ENCODE measurements around the gene NUP160. TPM values are rescaled to one million over a fixed set of nuclear protein-coding genes. Genes with fewer than 3 reads are reported as not detected.

The NUP160 gene
- polyA plus RNA-seq, 1 donor from 2014 or later: 45.5 TPM

GRCh38 chr11:47850337-47850736 lies 2.2 kb upstream of the NUP160 start:
- no peaks in the 10 kb centered on the region for H3F3A ChIP-seq (ENCODE audit: insufficient read depth, low read length, poor library complexity, severe bottlenecking)
- H3K79me2 ChIP-seq (replicated peaks; ENCODE audit: insufficient read depth, low read length): peaks cover 27% of the 10 kb centered on the region
- H3K36me3 ChIP-seq (ENCODE audit: insufficient read depth, low read length): no peaks in the 10 kb centered on the region
- no peak overlapping the region for H3K27ac ChIP-seq (ENCODE audit: low read length)
- no peak overlapping the region for H2AFZ ChIP-seq (ENCODE audit: low read depth, low read length)
- no peaks in the 10 kb centered on the region for H3K9me2 ChIP-seq (ENCODE audit: insufficient read depth, low read length)
- H3K4me2 ChIP-seq (ENCODE audit: low read length): no peak overlapping the region
- H3K4me3 ChIP-seq (ENCODE audit: low read length): no peak overlapping the region
- H3K9me3 ChIP-seq (ENCODE audit: low read length): no peaks in the 10 kb centered on the region
- no peaks in the 10 kb centered on the region for H4K20me1 ChIP-seq (ENCODE audit: insufficient read depth)
- no peak overlapping the region for H3K9ac ChIP-seq (ENCODE audit: low read length)
- no peaks in the 10 kb centered on the region for H3K27me3 ChIP-seq (ENCODE audit: insufficient read depth, low read depth, low read length)
- TF ChIP-seq REST (IDR thresholded peaks at IDR 0.05; ENCODE audit: borderline replicate concordance): no peak
- TF ChIP-seq EP300 (conservative IDR thresholded peaks at IDR 0.05; ENCODE audit: poor library complexity, severe bottlenecking): no peak
- no peak for TF ChIP-seq TAF1 (IDR thresholded peaks at IDR 0.05; ENCODE audit: low read depth)
- TF ChIP-seq EZH2 (IDR thresholded peaks at IDR 0.05; ENCODE audit: borderline replicate concordance, insufficient read depth, low read length, poor library complexity, severe bottlenecking): no peak
- no peak for TF ChIP-seq MXI1 (conservative IDR thresholded peaks at IDR 0.05; ENCODE audit: poor library complexity, severe bottlenecking)
- TF ChIP-seq SMC3 (conservative IDR thresholded peaks at IDR 0.05; ENCODE audit: poor library complexity): no peak
- TF ChIP-seq CTCF (IDR thresholded peaks at IDR 0.05; ENCODE audit: poor library complexity, severe bottlenecking): no peak
- TF ChIP-seq POLR2AphosphoS5 (IDR thresholded peaks at IDR 0.05): no peak
- TF ChIP-seq RAD21 (conservative IDR thresholded peaks at IDR 0.05): no peak

- H3K9me3 ChIP-seq (ENCODE audit: low read length): no peaks in the 10 kb centered on the region
- peak overlapping the region; percentile 98 for H2AFZ ChIP-seq (ENCODE audit: low read depth, low read length)
- no peaks in the 10 kb centered on the region for H3K36me3 ChIP-seq (ENCODE audit: insufficient read depth, low read length)
- H3K27me3 ChIP-seq (ENCODE audit: insufficient read depth, low read depth, low read length): no peaks in the 10 kb centered on the region
- TF ChIP-seq CTCF (IDR thresholded peaks at IDR 0.05; ENCODE audit: poor library complexity, severe bottlenecking): no peak
- TF ChIP-seq TAF1 (IDR thresholded peaks at IDR 0.05; ENCODE audit: low read depth): no peak
- no peak for TF ChIP-seq RAD21 (conservative IDR thresholded peaks at IDR 0.05)
- TF ChIP-seq EZH2 (IDR thresholded peaks at IDR 0.05; ENCODE audit: borderline replicate concordance, insufficient read depth, low read length, poor library complexity, severe bottlenecking): no peak
- TF ChIP-seq EP300 (conservative IDR thresholded peaks at IDR 0.05; ENCODE audit: poor library complexity, severe bottlenecking): no peak
- no peak for TF ChIP-seq SMC3 (conservative IDR thresholded peaks at IDR 0.05; ENCODE audit: poor library complexity)
- TF ChIP-seq REST (IDR thresholded peaks at IDR 0.05; ENCODE audit: borderline replicate concordance): no peak
- no peak for TF ChIP-seq POLR2AphosphoS5 (IDR thresholded peaks at IDR 0.05)
- no peak for TF ChIP-seq MXI1 (conservative IDR thresholded peaks at IDR 0.05; ENCODE audit: poor library complexity, severe bottlenecking)
- H3K9me2 ChIP-seq (ENCODE audit: insufficient read depth, low read length): no peaks in the 10 kb centered on the region
- H3F3A ChIP-seq (ENCODE audit: insufficient read depth, low read length, poor library complexity, severe bottlenecking): no peaks in the 10 kb centered on the region
- peak overlapping the region; percentile 98 for H3K9ac ChIP-seq (ENCODE audit: low read length)
- H3K27ac ChIP-seq (ENCODE audit: low read length): peak overlapping the region; percentile 99
- peak overlapping the region; percentile 66 for H3K4me2 ChIP-seq (ENCODE audit: low read length)
- peaks cover 31% of the 10 kb centered on the region for H3K79me2 ChIP-seq (replicated peaks; ENCODE audit: insufficient read depth, low read length)
- H4K20me1 ChIP-seq (ENCODE audit: insufficient read depth): peaks cover 4% of the 10 kb centered on the region
- peak overlapping the region; percentile 97 for H3K4me3 ChIP-seq (ENCODE audit: low read length)
Measured at GRCh38 chr11:47848700-47849155, 578 bp upstream of the NUP160 start.
